Endometrial microvascular endothelial cells (primary cell): ENCODE data around the gene LRRC43. TPM values are rescaled to one million over a fixed set of nuclear protein-coding genes. Genes with fewer than 3 reads are reported as not detected.

Experiments
- in situ Hi-C: cut with HindIII; loops from 2 replicates; pipeline ENCODE4 v1.10.0; 2017; ENCODE audit warnings: low sequenced_read_pairs, low pct_unique_long_range_greater_than_20kb; ENCODE audit errors: inconsistent ontology term
- total RNA-seq: library from RNA; depleted of rRNA; stranded (reverse); fragments of >200 nt; gene quantifications from one replicate; pipeline ENCODE4 v1.2.3, GENCODE V29; 2015; ENCODE audit errors: inconsistent ontology term

The LRRC43 gene
- total RNA-seq, result not detected

GRCh38 chr12:122182887-122183587 lies at the start of gene LRRC43:
Gene LRRC43, plus strand, starts transcription at chr12:122183123. Its CDS starts 22 bp downstream, at chr12:122183145.
- in situ Hi-C loops, result no loop called here

- in situ Hi-C loops, result no loop called here
Observed at GRCh38 chr12:122133192-122133950, 49.6 kb upstream of the LRRC43 start.

GRCh38 chr12:122135437-122136031 lies 47.4 kb upstream of the LRRC43 start:
- in situ Hi-C loops, result no loop called here

GRCh38 chr12:122137229-122137628 lies 45.7 kb upstream of the LRRC43 start:
- in situ Hi-C loops, result no loop called here

GRCh38 chr12:122137681-122138080 lies 45.2 kb upstream of the LRRC43 start:
- in situ Hi-C loops, result no loop called here

- in situ Hi-C loops, result no loop called here
Observed at GRCh38 chr12:122138181-122138580, 44.7 kb upstream of the LRRC43 start.

GRCh38 chr12:122138616-122139015 lies 44.3 kb upstream of the LRRC43 start:
- in situ Hi-C loops, result no loop called here

- in situ Hi-C loops, result no loop called here
Observed at GRCh38 chr12:122139266-122139665, 43.7 kb upstream of the LRRC43 start.

- in situ Hi-C loops, result no loop called here
Observed at GRCh38 chr12:122139941-122140340, 43.0 kb upstream of the LRRC43 start.

GRCh38 chr12:122140467-122141257 lies 42.3 kb upstream of the LRRC43 start:
- in situ Hi-C loops, result no loop called here

GRCh38 chr12:122141911-122142725 lies 40.8 kb upstream of the LRRC43 start:
- in situ Hi-C loops, result no loop called here

- in situ Hi-C loops, result no loop called here
Observed at GRCh38 chr12:122142857-122143256, 40.1 kb upstream of the LRRC43 start.

- in situ Hi-C loops, result no loop called here
Observed at GRCh38 chr12:122144885-122145284, 38.0 kb upstream of the LRRC43 start.

GRCh38 chr12:122145505-122146330 lies 37.2 kb upstream of the LRRC43 start:
- in situ Hi-C loops, result no loop called here

- in situ Hi-C loops, result no loop called here
Observed at GRCh38 chr12:122147514-122148290, 35.2 kb upstream of the LRRC43 start.

- in situ Hi-C loops, result no loop called here
Observed at GRCh38 chr12:122148657-122149056, 34.3 kb upstream of the LRRC43 start.

- in situ Hi-C loops, result no loop called here
Observed at GRCh38 chr12:122150127-122150681, 32.7 kb upstream of the LRRC43 start.
